ENCODE data around the gene FSIP1.

DNA sequence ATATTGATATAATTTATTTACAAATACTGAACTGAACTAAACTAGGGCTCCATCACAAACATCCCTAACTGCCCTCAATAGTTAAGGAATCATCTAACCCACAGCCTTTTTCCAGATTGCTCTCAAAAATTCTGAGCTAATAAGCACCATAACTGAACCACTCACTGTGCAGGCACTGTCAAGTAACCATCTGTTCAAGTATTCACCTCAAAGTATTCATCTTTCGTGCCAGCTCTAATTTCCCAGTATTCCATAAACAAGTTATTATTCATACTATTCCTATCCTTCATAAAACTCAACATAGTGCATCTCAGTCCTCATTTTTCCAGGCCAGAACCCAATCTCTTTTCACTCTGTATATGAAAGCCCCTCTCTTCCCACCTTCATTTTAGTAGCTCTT, 160.7 kb downstream of the FSIP1 start:
- TF ChIP-seq, protein P1, sequence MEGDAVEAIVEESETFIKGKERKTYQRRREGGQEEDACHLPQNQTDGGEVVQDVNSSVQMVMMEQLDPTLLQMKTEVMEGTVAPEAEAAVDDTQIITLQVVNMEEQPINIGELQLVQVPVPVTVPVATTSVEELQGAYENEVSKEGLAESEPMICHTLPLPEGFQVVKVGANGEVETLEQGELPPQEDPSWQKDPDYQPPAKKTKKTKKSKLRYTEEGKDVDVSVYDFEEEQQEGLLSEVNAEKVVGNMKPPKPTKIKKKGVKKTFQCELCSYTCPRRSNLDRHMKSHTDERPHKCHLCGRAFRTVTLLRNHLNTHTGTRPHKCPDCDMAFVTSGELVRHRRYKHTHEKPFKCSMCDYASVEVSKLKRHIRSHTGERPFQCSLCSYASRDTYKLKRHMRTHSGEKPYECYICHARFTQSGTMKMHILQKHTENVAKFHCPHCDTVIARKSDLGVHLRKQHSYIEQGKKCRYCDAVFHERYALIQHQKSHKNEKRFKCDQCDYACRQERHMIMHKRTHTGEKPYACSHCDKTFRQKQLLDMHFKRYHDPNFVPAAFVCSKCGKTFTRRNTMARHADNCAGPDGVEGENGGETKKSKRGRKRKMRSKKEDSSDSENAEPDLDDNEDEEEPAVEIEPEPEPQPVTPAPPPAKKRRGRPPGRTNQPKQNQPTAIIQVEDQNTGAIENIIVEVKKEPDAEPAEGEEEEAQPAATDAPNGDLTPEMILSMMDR (IDR thresholded peaks at IDR 0.05), result no peak
- no peak for TF ChIP-seq POLR2A (IDR thresholded peaks at IDR 0.05)

Data from lower leg skin (tissue), 3 donors.